Caco-2 (cell line): ENCODE data around the gene PDE11A. TPM values are rescaled to one million over a fixed set of nuclear protein-coding genes. Genes with fewer than 3 reads are reported as not detected.

ENCODE experiments used
- BruUV-seq: library from RNA; stranded (reverse); fragments of 400-500 nt; replicated peaks from 2 replicates; lab custom pipeline; 2021; lab: Mats Ljungman, UMichigan
- CTCF ChIA-PET: fragments of 300-600 bp; sonication (Branson Sonifier 250); formaldehyde crosslinking; loops from one replicate; lab custom pipeline; 2022; ENCODE audit warnings: antibody characterized with exemption; lab: Charles Lee
- POLR2A ChIA-PET: fragments of 300-600 bp; sonication (Branson Sonifier 250); formaldehyde crosslinking; loops from one replicate; lab custom pipeline; 2022; ENCODE audit warnings: antibody characterized with exemption; lab: Charles Lee
- DNase-seq, 2 experiments: peaks; one replicate each; pipeline versions ENCODE4 v3.0.0 to v3.0.0-alpha.2; 2020 to 2022
- H3K27me3 ChIP-seq: replicated peaks from 2 replicates; pipeline ENCODE4 v1.6.0; 2011; ENCODE audit warnings: low read length; ENCODE audit not compliant: control insufficient read depth, insufficient read depth
- H3K36me3 ChIP-seq: 2 replicates; pipeline ENCODE4 v1.5.1; 2011; ENCODE audit warnings: low read length; ENCODE audit not compliant: control insufficient read depth, insufficient read depth
- H3K4me1 ChIP-seq: fragments of 250-450 bp; sonication (Bioruptor Pico); 2 replicates; pipeline ENCODE4 v1.5.1; 2020; ENCODE audit warnings: mild to moderate bottlenecking
- H3K4me3 ChIP-seq: 2 replicates; pipeline ENCODE4 v1.5.1; 2011; ENCODE audit warnings: low read depth, mild to moderate bottlenecking, control low read depth, low read length
- H3K9me3 ChIP-seq: fragments of 250-450 bp; sonication (Bioruptor Pico); 2 replicates; pipeline ENCODE4 v1.5.1; 2020; ENCODE audit warnings: mild to moderate bottlenecking, moderate library complexity
- H3K27ac Mint-ChIP-seq: one replicate; pipeline ENCODE4 v1.8.0; 2022; ENCODE audit warnings: mixed read lengths; ENCODE audit not compliant: unreplicated experiment
- H3K27me3 Mint-ChIP-seq: one replicate; pipeline ENCODE4 v1.8.0; 2022; ENCODE audit warnings: mixed read lengths; ENCODE audit not compliant: insufficient read depth, unreplicated experiment
- H3K36me3 Mint-ChIP-seq: one replicate; pipeline ENCODE4 v1.8.0; 2022; ENCODE audit warnings: mild to moderate bottlenecking, mixed read lengths; ENCODE audit not compliant: insufficient read depth, unreplicated experiment
- H3K4me1 Mint-ChIP-seq: one replicate; pipeline ENCODE4 v1.8.0; 2022; ENCODE audit warnings: low read depth, mixed read lengths; ENCODE audit not compliant: unreplicated experiment
- H3K4me3 Mint-ChIP-seq: one replicate; pipeline ENCODE4 v1.8.0; 2022; ENCODE audit warnings: mild to moderate bottlenecking, moderate library complexity, mixed read lengths; ENCODE audit not compliant: unreplicated experiment
- H3K9me3 Mint-ChIP-seq: one replicate; pipeline ENCODE4 v1.8.0; 2022; ENCODE audit warnings: mixed read lengths; ENCODE audit not compliant: unreplicated experiment
- intact Hi-C: fragments of 100-400 bp; cut with micrococcal nuclease; formaldehyde crosslinking; loops from one replicate; pipeline ENCODE4 v1.10.0; 2022; ENCODE audit not compliant: unreplicated experiment
- total RNA-seq: library from RNA; stranded (reverse); gene quantifications from 2 replicates; pipeline ENCODE4 v1.2.3, GENCODE V29; 2022
- TF ChIP-seq, protein P1 (sequence below), 2 experiments: fragments of 200-600 bp in 1 of 2; IDR thresholded peaks; 1 replicate in 1 of 2; 2 replicates in 1 of 2; pipeline versions ENCODE4 v1.5.1 to v1.8.0; 2011 to 2022; ENCODE audit warnings: antibody characterized with exemption in 1 of 2, control low read depth in 1 of 2, inconsistent platforms in 1 of 2, low read depth in 1 of 2, low read length in 1 of 2, mild to moderate bottlenecking in 1 of 2, moderate library complexity in 1 of 2; ENCODE audit not compliant: insufficient read depth in 1 of 2, severe bottlenecking in 1 of 2, unreplicated experiment in 1 of 2

The PDE11A gene
- total RNA-seq, 1 experiment from 2014 or later = 0.25 TPM

DNA sequence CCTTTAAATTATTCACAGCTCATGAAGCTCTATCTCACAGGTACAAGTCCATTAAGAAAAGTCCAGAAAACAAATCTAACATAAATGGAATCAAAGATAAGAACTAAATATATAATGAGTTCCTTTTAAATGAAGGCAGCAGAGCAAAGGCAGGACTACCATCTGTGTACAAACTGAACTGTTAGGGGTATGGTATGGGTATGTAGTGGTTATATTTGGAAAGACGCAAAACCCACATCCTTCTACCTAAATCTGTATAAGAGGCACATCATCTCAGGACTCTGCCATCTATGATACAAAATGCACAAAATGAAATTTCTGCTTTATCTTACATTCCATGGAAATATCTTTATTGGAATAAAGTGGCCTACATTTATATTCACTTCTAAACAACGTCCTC lies 59.9 kb downstream of the PDE11A start:
- H3K4me1 Mint-ChIP-seq = no peaks in the 10 kb centered on the region

DNA sequence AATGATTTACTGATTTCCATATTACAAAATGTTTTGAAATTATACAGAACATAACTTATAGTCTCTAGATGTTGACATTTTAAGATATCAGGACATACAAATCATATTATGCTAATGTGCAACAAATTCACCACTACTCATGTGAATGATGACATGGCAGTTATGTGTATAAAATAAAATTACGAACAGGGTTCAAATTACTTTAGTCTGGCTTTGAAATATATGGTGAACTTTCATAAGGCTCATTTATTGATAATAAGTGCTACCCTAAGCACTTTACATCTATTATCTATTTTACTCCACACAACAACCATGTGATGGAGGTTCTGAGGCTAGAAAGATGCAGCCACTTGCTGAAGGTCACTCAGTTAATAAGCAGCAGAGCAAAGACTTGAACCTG lies 62.8 kb downstream of the PDE11A start:
- no TSS peak for BruUV-seq
- TF ChIP-seq, protein P1, sequence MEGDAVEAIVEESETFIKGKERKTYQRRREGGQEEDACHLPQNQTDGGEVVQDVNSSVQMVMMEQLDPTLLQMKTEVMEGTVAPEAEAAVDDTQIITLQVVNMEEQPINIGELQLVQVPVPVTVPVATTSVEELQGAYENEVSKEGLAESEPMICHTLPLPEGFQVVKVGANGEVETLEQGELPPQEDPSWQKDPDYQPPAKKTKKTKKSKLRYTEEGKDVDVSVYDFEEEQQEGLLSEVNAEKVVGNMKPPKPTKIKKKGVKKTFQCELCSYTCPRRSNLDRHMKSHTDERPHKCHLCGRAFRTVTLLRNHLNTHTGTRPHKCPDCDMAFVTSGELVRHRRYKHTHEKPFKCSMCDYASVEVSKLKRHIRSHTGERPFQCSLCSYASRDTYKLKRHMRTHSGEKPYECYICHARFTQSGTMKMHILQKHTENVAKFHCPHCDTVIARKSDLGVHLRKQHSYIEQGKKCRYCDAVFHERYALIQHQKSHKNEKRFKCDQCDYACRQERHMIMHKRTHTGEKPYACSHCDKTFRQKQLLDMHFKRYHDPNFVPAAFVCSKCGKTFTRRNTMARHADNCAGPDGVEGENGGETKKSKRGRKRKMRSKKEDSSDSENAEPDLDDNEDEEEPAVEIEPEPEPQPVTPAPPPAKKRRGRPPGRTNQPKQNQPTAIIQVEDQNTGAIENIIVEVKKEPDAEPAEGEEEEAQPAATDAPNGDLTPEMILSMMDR (IDR thresholded peaks at IDR 0.05; ENCODE audit: insufficient read depth in 1 of 2, low read depth in 1 of 2, low read length in 1 of 2, severe bottlenecking in 1 of 2, unreplicated experiment in 1 of 2) = no peak
- Mint-ChIP-seq H3K36me3 (no peaks in the 10 kb centered on the region), H3K27me3 (peaks cover 23% of the 10 kb centered on the region), H3K27ac (no peak overlapping the region), H3K4me3 (no peak overlapping the region), H3K9me3 (no peaks in the 10 kb centered on the region), H3K4me1 (no peaks in the 10 kb centered on the region)
- CTCF ChIA-PET = no interaction called here
- Histone ChIP-seq H3K9me3 (no peaks in the 10 kb centered on the region), H3K4me1 (no peaks in the 10 kb centered on the region), H3K27me3 (no peaks in the 10 kb centered on the region), H3K36me3 (no peaks in the 10 kb centered on the region), H3K4me3 (no peak overlapping the region)
- intact Hi-C loops = no loop called here
- DNase-seq = no peak
- POLR2A ChIA-PET = no interaction called here

More for the DNA sequence above, 59.9 kb downstream of the PDE11A start:
- TF ChIP-seq, protein P1 (IDR thresholded peaks at IDR 0.05; ENCODE audit: insufficient read depth in 1 of 2, low read depth in 1 of 2, low read length in 1 of 2, severe bottlenecking in 1 of 2, unreplicated experiment in 1 of 2) = no peak
- H3K27me3 Mint-ChIP-seq = peaks cover 23% of the 10 kb centered on the region
- Histone ChIP-seq H3K36me3 (no peaks in the 10 kb centered on the region), H3K9me3 (no peaks in the 10 kb centered on the region), H3K4me1 (no peaks in the 10 kb centered on the region), H3K4me3 (no peak overlapping the region), H3K27me3 (no peaks in the 10 kb centered on the region)
- CTCF ChIA-PET = no interaction called here
- H3K27ac Mint-ChIP-seq = no peak overlapping the region
- BruUV-seq = no TSS peak
- H3K36me3 Mint-ChIP-seq = no peaks in the 10 kb centered on the region
- POLR2A ChIA-PET = no interaction called here
- intact Hi-C loops = no loop called here
- H3K4me3 Mint-ChIP-seq = no peak overlapping the region
- no peaks in the 10 kb centered on the region for H3K9me3 Mint-ChIP-seq
- no peak for DNase-seq

DNA sequence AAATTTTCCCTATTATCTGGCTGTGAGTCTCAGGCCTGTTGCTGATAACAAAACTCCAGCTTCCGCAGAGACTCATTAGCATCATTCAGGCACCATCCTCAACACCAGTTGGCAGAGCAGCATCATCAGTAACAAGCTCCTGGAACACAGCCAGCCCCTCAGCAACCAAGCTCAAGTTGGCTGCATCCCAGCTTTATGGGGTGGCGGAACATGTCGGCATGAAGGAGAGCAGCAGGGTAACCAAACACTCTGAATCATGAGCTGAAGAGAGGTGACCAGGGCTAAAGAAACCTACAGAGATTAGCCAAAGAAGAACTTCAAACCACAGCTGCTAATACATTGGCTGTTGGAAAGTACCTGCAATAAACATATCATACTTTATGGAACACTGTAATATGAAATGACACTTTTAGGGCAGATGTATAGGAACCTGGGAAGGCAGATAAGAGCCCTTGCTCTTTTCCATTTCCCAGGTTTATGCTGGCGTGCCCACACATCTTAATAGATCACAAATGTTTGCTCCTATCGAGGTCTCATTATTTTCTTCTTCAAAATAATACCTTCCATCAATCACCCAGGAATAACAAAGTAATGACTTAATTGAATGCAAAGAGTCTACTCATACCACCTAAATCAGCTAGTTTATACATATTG lies 63.8 kb downstream of the PDE11A start:
- POLR2A ChIA-PET = no interaction called here
- H3K4me1 Mint-ChIP-seq = no peaks in the 10 kb centered on the region
- H3K4me3 Mint-ChIP-seq = no peak overlapping the region
- Histone ChIP-seq H3K9me3 (no peaks in the 10 kb centered on the region), H3K27me3 (no peaks in the 10 kb centered on the region), H3K4me1 (no peaks in the 10 kb centered on the region), H3K4me3 (no peak overlapping the region), H3K36me3 (no peaks in the 10 kb centered on the region)
- no peaks in the 10 kb centered on the region for H3K9me3 Mint-ChIP-seq
- intact Hi-C loops = no loop called here
- no TSS peak for BruUV-seq
- no peaks in the 10 kb centered on the region for H3K36me3 Mint-ChIP-seq
- TF ChIP-seq, protein P1 (IDR thresholded peaks at IDR 0.05; ENCODE audit: insufficient read depth in 1 of 2, low read depth in 1 of 2, low read length in 1 of 2, severe bottlenecking in 1 of 2, unreplicated experiment in 1 of 2) = no peak
- H3K27ac Mint-ChIP-seq = no peak overlapping the region
- CTCF ChIA-PET = no interaction called here
- H3K27me3 Mint-ChIP-seq = peaks cover 16% of the 10 kb centered on the region
- DNase-seq = no peak
